HepG2 (cell line): ENCODE data around the gene SRBD1. TPM values are rescaled to one million over a fixed set of nuclear protein-coding genes. Genes with fewer than 3 reads are reported as not detected.

ENCODE experiments used
- ATAC-seq: fragments of 200-7000 bp; cut with Tn5 transposase; 3 replicates; pipeline ENCODE4 v1.9.1; 2020; ENCODE audit warnings: mild to moderate bottlenecking, moderate library complexity
- BruUV-seq: library from RNA; stranded (reverse); fragments of 400-500 nt; replicated peaks from 2 replicates; lab custom pipeline; 2021; lab: Mats Ljungman, UMichigan
- CTCF ChIA-PET: fragments of 300-600 bp; formaldehyde crosslinking; extraction: SDS; loops from one replicate; lab custom pipeline; 2021; ENCODE audit warnings: low total read pairs, inconsistent platforms, low intra/inter-chr PET ratio; lab: Yijun Ruan, JAX
- POLR2A ChIA-PET: fragments of 350-600 bp; sonication (Branson Sonifier 250); formaldehyde crosslinking; loops from one replicate; lab custom pipeline; 2020; ENCODE audit warnings: antibody characterized with exemption, inconsistent platforms; lab: Yijun Ruan, JAX
- DNase-seq: peaks from one replicate; pipeline ENCODE4 v3.0.0-alpha.2; 2015; ENCODE audit warnings: low spot score
- FAIRE-seq: peaks from 3 replicates; lab custom pipeline; 2011; peaks lifted over from hg19 to GRCh38; lab: Jason Lieb, UNC
- H2AFZ ChIP-seq: one replicate; pipeline ENCODE4 v1.6.1; 2011; ENCODE audit warnings: low read length, inconsistent platforms
- H3K27ac ChIP-seq: fragments of 300-600 bp; 3 replicates; pipeline ENCODE4 v1.8.0; 2011; ENCODE audit warnings: mixed run types, mild to moderate bottlenecking, mixed read lengths, low read length, inconsistent platforms; ENCODE audit not compliant: insufficient read depth; ENCODE audit errors: extremely low read length
- H3K27me3 ChIP-seq, 2 experiments: fragments of 200-600 bp in 1 of 2; 2 replicates in 1 of 2; 3 replicates in 1 of 2; pipeline versions ENCODE4 v1.6.0 to v1.8.0; 2011; ENCODE audit warnings: low read length in 2 of 2, mild to moderate bottlenecking in 2 of 2, moderate library complexity in 2 of 2, inconsistent platforms in 1 of 2; ENCODE audit not compliant: insufficient read depth in 2 of 2, control insufficient read depth in 1 of 2
- H3K36me3 ChIP-seq, 2 experiments: fragments of 200-600 bp in 1 of 2; replicated peaks in 1 of 2; 2 replicates in 1 of 2; 3 replicates in 1 of 2; pipeline versions ENCODE4 v1.5.1 to v1.8.0; 2011; ENCODE audit warnings: low read length in 2 of 2, inconsistent platforms in 1 of 2; ENCODE audit not compliant: insufficient read depth in 2 of 2, control insufficient read depth in 1 of 2
- H3K4me1 ChIP-seq: 2 replicates; pipeline ENCODE4 v1.5.1; 2012; ENCODE audit warnings: low read length, inconsistent platforms; ENCODE audit not compliant: insufficient read depth
- H3K4me2 ChIP-seq: 2 replicates; pipeline ENCODE4 v1.6.0; 2011; ENCODE audit warnings: low read depth, low read length, inconsistent platforms
- H3K4me3 ChIP-seq, 3 experiments: fragments of 200-600 bp in 1 of 3; sonication (generic), shearing (Covaris generic) in 1 of 3; replicated peaks in 1 of 3; 2 replicates each; pipeline ENCODE4 v1.5.1; 2011 to 2016; ENCODE audit warnings: low read length in 3 of 3, inconsistent platforms in 2 of 3, low read depth in 2 of 3, mild to moderate bottlenecking in 2 of 3, control low read depth in 1 of 3, mixed read lengths in 1 of 3; ENCODE audit not compliant: insufficient read depth in 1 of 3
- H3K79me2 ChIP-seq: one replicate; pipeline ENCODE4 v1.6.1; 2011; ENCODE audit warnings: low read length, inconsistent platforms; ENCODE audit not compliant: insufficient read depth
- H3K9ac ChIP-seq: 2 replicates; pipeline ENCODE4 v1.6.0; 2011; ENCODE audit warnings: mild to moderate bottlenecking, low read depth, low read length, inconsistent platforms; ENCODE audit not compliant: insufficient read depth
- H3K9me3 ChIP-seq: 2 replicates; pipeline ENCODE4 v1.5.1; 2012; ENCODE audit warnings: mild to moderate bottlenecking, low read length
- H4K20me1 ChIP-seq: 2 replicates; pipeline ENCODE4 v1.6.0; 2011; ENCODE audit warnings: inconsistent platforms, mild to moderate bottlenecking, low read length, moderate library complexity; ENCODE audit not compliant: insufficient read depth
- BCL3 ChIP-seq: sonication (generic); formaldehyde crosslinking; IDR thresholded peaks from 2 replicates; pipeline ENCODE4 v1.5.1; 2020; ENCODE audit warnings: mild to moderate bottlenecking, missing genetic modification reagents, moderate library complexity
- EEA1 ChIP-seq: sonication (generic); formaldehyde crosslinking; IDR thresholded peaks from 2 replicates; pipeline ENCODE4 v1.5.1; 2020; ENCODE audit warnings: mild to moderate bottlenecking, missing genetic modification reagents, borderline replicate concordance
- KLF13 ChIP-seq: sonication (generic); formaldehyde crosslinking; IDR thresholded peaks from 2 replicates; pipeline ENCODE4 v1.4.0; 2020; ENCODE audit warnings: mild to moderate bottlenecking, missing genetic modification reagents
- MATR3 ChIP-seq: sonication (generic); formaldehyde crosslinking; IDR thresholded peaks from 2 replicates; pipeline ENCODE4 v1.4.0; 2020; ENCODE audit warnings: missing genetic modification reagents
- MBD4 ChIP-seq: IDR thresholded peaks from 2 replicates; pipeline ENCODE4 v1.6.1; 2012; ENCODE audit warnings: low read length, inconsistent platforms, borderline replicate concordance
- SATB2 ChIP-seq: sonication (generic); formaldehyde crosslinking; IDR thresholded peaks from 2 replicates; pipeline ENCODE4 v1.5.0; 2020; ENCODE audit warnings: missing genetic modification reagents
- SMYD3 ChIP-seq: sonication (generic); formaldehyde crosslinking; IDR thresholded peaks from 2 replicates; pipeline ENCODE4 v1.8.1; 2023; ENCODE audit warnings: mild to moderate bottlenecking, missing genetic modification reagents
- SUZ12 ChIP-seq: fragments of 150-350 bp; IDR thresholded peaks from 2 replicates; pipeline ENCODE4 v1.6.1; 2014; ENCODE audit warnings: low read depth, low read length
- ZBTB38 ChIP-seq: sonication (generic); formaldehyde crosslinking; IDR thresholded peaks from 2 replicates; pipeline ENCODE4 v1.5.1; 2020; ENCODE audit warnings: mild to moderate bottlenecking, missing genetic modification reagents
- ZBTB39 ChIP-seq: sonication (generic); formaldehyde crosslinking; IDR thresholded peaks from 2 replicates; pipeline ENCODE4 v1.5.0; 2020; ENCODE audit warnings: missing genetic modification reagents
- ZNF234 ChIP-seq: sonication (generic); formaldehyde crosslinking; conservative IDR thresholded peaks from 2 replicates; pipeline ENCODE4 v1.5.1; 2020; ENCODE audit warnings: mild to moderate bottlenecking, missing genetic modification reagents
- ZNF33B ChIP-seq: sonication (generic); formaldehyde crosslinking; IDR thresholded peaks from 2 replicates; pipeline ENCODE4 v1.5.1; 2020; ENCODE audit warnings: mild to moderate bottlenecking, missing genetic modification reagents
- ZNF468 ChIP-seq: sonication (generic); formaldehyde crosslinking; IDR thresholded peaks from 2 replicates; pipeline ENCODE4 v1.8.0; 2022; ENCODE audit warnings: mild to moderate bottlenecking, moderate library complexity, missing genetic modification reagents
- ZNF530 ChIP-seq: sonication (generic); formaldehyde crosslinking; IDR thresholded peaks from 2 replicates; pipeline ENCODE4 v1.5.0; 2020; ENCODE audit warnings: low read depth, mild to moderate bottlenecking, missing genetic modification reagents
- ZNF674 ChIP-seq: sonication (generic); formaldehyde crosslinking; IDR thresholded peaks from 2 replicates; pipeline ENCODE4 v1.5.0; 2020; ENCODE audit warnings: low read depth, mild to moderate bottlenecking, missing genetic modification reagents
- ZNF687 ChIP-seq: sonication (generic); formaldehyde crosslinking; IDR thresholded peaks from 2 replicates; pipeline ENCODE4 v1.5.1; 2020; ENCODE audit warnings: mild to moderate bottlenecking, missing genetic modification reagents, moderate library complexity
- ZNF792 ChIP-seq: IDR thresholded peaks from 2 replicates; pipeline ENCODE4 v1.6.1; 2016
- WGBS: methylation state at CpG from one replicate; pipeline ENCODE4 v1.1.6; 2017; ENCODE audit warnings: low lambda C conversion rate; 5-methylcytosine and 5-hydroxymethylcytosine counted together
- in situ Hi-C: cut with HindIII; loops from 2 replicates; pipeline ENCODE4 v1.10.0; 2017; ENCODE audit warnings: low pct_unique_long_range_greater_than_20kb; ENCODE audit not compliant: extremely low pct_ligation_motif_present
- intact Hi-C: fragments of 100-400 bp; cut with micrococcal nuclease; formaldehyde crosslinking; loops from one replicate; pipeline ENCODE4 v1.10.0; 2022; ENCODE audit not compliant: unreplicated experiment
- polyA plus RNA-seq, 8 experiments: library from polyadenylated mRNA; depleted of rRNA in 3 of 8; stranded (reverse) in 7 of 8; unstranded in 1 of 8; fragments of >200 nt; fragmentation: Illumina TruSeq in 4 of 8; extraction: Trizol in 4 of 8; gene quantifications; 2 replicates each; pipeline versions ENCODE4 v1.2.1 to v1.2.3, GENCODE V29; 2011 to 2016; ENCODE audit warnings: low read depth in 4 of 8, missing spikeins in 1 of 8, mixed read lengths in 1 of 8; ENCODE audit not compliant: insufficient read depth in 1 of 8
- total RNA-seq, 5 experiments: library from RNA; depleted of rRNA; stranded (reverse); fragments of >200 nt; fragmentation: Illumina TruSeq; extraction: Trizol; gene quantifications; 2 replicates each; pipeline ENCODE4 v1.2.3, GENCODE V29; 2016; ENCODE audit warnings: low read depth in 1 of 5

SRBD1 gene
- total and polyA plus RNA-seq, 2 of the 13 experiments (the other 11 are each of a cell fraction or from before 2014, with no cell fraction given) = 3.2 to 23.9 TPM

GRCh38 chr2:45652090-45653031 is 41.3 kb upstream of the SRBD1 start:
- FAIRE-seq (no peak), DNase-seq (no peak), ATAC-seq (no peak)
- Histone ChIP-seq H3K4me3 (peak overlapping the region; percentile 80 to 89 (median 82)), H3K4me2 (peak overlapping the region; percentile 94), H3K27me3 (peaks cover 0 to 15% of the 10 kb centered on the region in 2 experiments; a peak in 2 of 5 replicates), H2AFZ (no peak overlapping the region), H3K36me3 (no peaks in the 10 kb centered on the region), H3K9me3 (no peaks in the 10 kb centered on the region), H3K9ac (no peak overlapping the region), H3K79me2 (no peaks in the 10 kb centered on the region), H4K20me1 (no peaks in the 10 kb centered on the region), H3K27ac (no peak overlapping the region), H3K4me1 (peaks cover 42% of the 10 kb centered on the region)
- POLR2A ChIA-PET = interaction anchor here (0.6 kb wide), 1 partner anchor 28 kb away, joined by 3 read pairs; no protein-coding TSS in a partner anchor
- BruUV-seq = no TSS peak
- WGBS = 71% methylated on average over 48 of the region's 53 CpGs
- in situ Hi-C loops = no loop called here
- CTCF ChIA-PET = no interaction called here
- intact Hi-C loops = no loop called here
- no peak for TF ChIP-seq ZBTB39 (CRISPR knock-in tag)
- no peak for TF ChIP-seq SUZ12
- no peak for TF ChIP-seq SMYD3 (CRISPR knock-in tag)
- no peak for TF ChIP-seq MATR3 (CRISPR knock-in tag)
- peak; percentile 42; the same call in 1 of the 2 replicates for TF ChIP-seq ZNF687
- peak; percentile 54; the same call in 1 of the 2 replicates for TF ChIP-seq ZNF674 (CRISPR knock-in tag)
- TF ChIP-seq ZNF33B (CRISPR knock-in tag) = no peak
- TF ChIP-seq MBD4 = no peak
- no peak for TF ChIP-seq ZNF792 (CRISPR knock-in tag)
- no peak for TF ChIP-seq ZNF234 (CRISPR knock-in tag)
- no peak for TF ChIP-seq SATB2 (CRISPR knock-in tag)
- no peak for TF ChIP-seq ZNF468
- no peak for TF ChIP-seq EEA1
- no peak for TF ChIP-seq ZNF530 (CRISPR knock-in tag)
- 0 out of 2 replicates have a peak, but pooled peaks have one; percentile 6 for TF ChIP-seq BCL3 (CRISPR knock-in tag)
- peak; percentile 97 for TF ChIP-seq ZBTB38
- no peak for TF ChIP-seq KLF13
